HCT116 (cell line): ENCODE data around the gene IGSF9. TPM values are rescaled to one million over a fixed set of nuclear protein-coding genes. Genes with fewer than 3 reads are reported as not detected.

ENCODE experiments used
- ATAC-seq: fragments of 200-7000 bp; cut with Tn5 transposase; 2 replicates; pipeline ENCODE4 v1.9.1; 2020; ENCODE audit warnings: mild to moderate bottlenecking, moderate library complexity
- BruUV-seq: library from RNA; stranded (reverse); fragments of 400-500 nt; replicated peaks from 2 replicates; lab custom pipeline; 2021; lab: Mats Ljungman, UMichigan
- CTCF ChIA-PET: fragments of 300-600 bp; sonication (Branson Sonifier 250); formaldehyde crosslinking; loops from one replicate; lab custom pipeline; 2021; ENCODE audit warnings: antibody characterized with exemption; lab: Charles Lee
- POLR2A ChIA-PET: fragments of 300-600, 350-600 bp; sonication (Branson Sonifier 250); formaldehyde crosslinking; loops from one replicate; lab custom pipeline; 2021; ENCODE audit warnings: antibody characterized with exemption; lab: Charles Lee
- RAD21 ChIA-PET, 2 experiments: fragments of 300-600 bp; sonication (Branson Sonifier 250); formaldehyde crosslinking; loops; one replicate each; lab custom pipeline; 2023; ENCODE audit warnings: low total read pairs in 2 of 2; ENCODE audit not compliant: uncharacterized antibody in 2 of 2, unreplicated experiment in 2 of 2, low non-redundant PET in 1 of 2; lab: Charles Lee
- DNase-seq: peaks from one replicate; pipeline ENCODE4 v3.0.0-alpha.2; 2010; ENCODE audit warnings: low read depth, low spot score
- H2AFZ ChIP-seq: fragments of 200-600 bp; shearing (Covaris generic), sonication (generic); 2 replicates; pipeline ENCODE4 v1.6.1; 2017; ENCODE audit warnings: low read depth, mixed run types, mixed read lengths, antibody characterized with exemption, low read length; ENCODE audit not compliant: poor library complexity, severe bottlenecking
- H3K27ac ChIP-seq: 2 replicates; pipeline ENCODE4 v1.5.1; 2012; ENCODE audit warnings: low read depth, low read length
- H3K27me3 ChIP-seq: fragments of 200-600 bp; sonication (generic); 2 replicates; pipeline ENCODE4 v1.6.1; 2016; ENCODE audit warnings: mixed run types, low read length, mixed read lengths; ENCODE audit not compliant: insufficient read depth
- H3K36me3 ChIP-seq, 2 experiments: fragments of 200-500 bp in 1 of 2; fragments of 200-600 bp in 1 of 2; sonication (Bioruptor generic) in 1 of 2; sonication (generic) in 1 of 2; 2 replicates each; pipeline versions ENCODE4 v1.5.1 to v1.6.1; 2014 to 2016; ENCODE audit warnings: low read length in 2 of 2, inconsistent platforms in 1 of 2, mixed read lengths in 1 of 2, mixed run types in 1 of 2; ENCODE audit not compliant: insufficient read depth in 2 of 2, control insufficient read depth in 1 of 2
- H3K4me1 ChIP-seq, 2 experiments: fragments of 200-600 bp in 1 of 2; sonication (generic) in 1 of 2; 2 replicates each; pipeline versions ENCODE4 v1.5.1 to v1.6.1; 2012 to 2017; ENCODE audit warnings: low read length in 2 of 2, inconsistent platforms in 1 of 2, mild to moderate bottlenecking in 1 of 2, mixed read lengths in 1 of 2, mixed run types in 1 of 2, moderate library complexity in 1 of 2; ENCODE audit not compliant: insufficient read depth in 2 of 2, control insufficient read depth in 1 of 2
- H3K4me2 ChIP-seq: fragments of 200-600 bp; sonication (generic); 2 replicates; pipeline ENCODE4 v1.6.1; 2017; ENCODE audit warnings: mixed run types, low read length, mixed read lengths
- H3K4me3 ChIP-seq, 2 experiments: fragments of 200-600 bp in 1 of 2; sonication (generic) in 1 of 2; replicated peaks in 1 of 2; 2 replicates each; pipeline ENCODE4 v1.5.1; 2011 to 2016; ENCODE audit warnings: low read length in 2 of 2, control low read depth in 1 of 2, low read depth in 1 of 2, mild to moderate bottlenecking in 1 of 2, mixed read lengths in 1 of 2, mixed run types in 1 of 2
- H3K79me2 ChIP-seq: fragments of 200-600 bp; sonication (generic); 2 replicates; pipeline ENCODE4 v1.6.1; 2017; ENCODE audit warnings: mild to moderate bottlenecking, mixed run types, low read length, moderate library complexity, mixed read lengths; ENCODE audit not compliant: insufficient read depth
- H3K9ac ChIP-seq: fragments of 200-600 bp; sonication (generic); 2 replicates; pipeline ENCODE4 v1.6.1; 2016; ENCODE audit warnings: low read length, mixed read lengths
- H3K9me2 ChIP-seq: fragments of 200-600 bp; sonication (generic), shearing (Covaris generic); 2 replicates; pipeline ENCODE4 v1.6.1; 2017; ENCODE audit warnings: mixed run types, mild to moderate bottlenecking, moderate library complexity; ENCODE audit not compliant: insufficient read depth
- H3K9me3 ChIP-seq, 2 experiments: fragments of 200-500 bp in 1 of 2; fragments of 200-600 bp in 1 of 2; sonication (Bioruptor generic) in 1 of 2; sonication (generic) in 1 of 2; 2 replicates each; pipeline ENCODE4 v1.6.1; 2014 to 2017; ENCODE audit warnings: low read length in 2 of 2, mixed read lengths in 2 of 2, inconsistent platforms in 1 of 2, low read depth in 1 of 2, mild to moderate bottlenecking in 1 of 2, mixed run types in 1 of 2, moderate library complexity in 1 of 2; ENCODE audit not compliant: control insufficient read depth in 1 of 2, insufficient read depth in 1 of 2
- H4K20me1 ChIP-seq: fragments of 200-600 bp; sonication (generic), shearing (Covaris generic); 2 replicates; pipeline ENCODE4 v1.6.1; 2017; ENCODE audit warnings: mixed run types, mild to moderate bottlenecking, moderate library complexity; ENCODE audit not compliant: insufficient read depth
- EZH2phosphoT487 ChIP-seq: fragments of 200-600 bp; IDR thresholded peaks from 2 replicates; pipeline ENCODE4 v1.6.1; 2018; ENCODE audit warnings: antibody characterized with exemption, borderline replicate concordance
- JUND ChIP-seq: IDR thresholded peaks from 2 replicates; pipeline ENCODE4 v1.6.1; 2012
- POLR2AphosphoS5 ChIP-seq: IDR thresholded peaks from 2 replicates; pipeline ENCODE4 v1.6.1; 2011; ENCODE audit warnings: mild to moderate bottlenecking, low read depth, low read length, moderate library complexity
- REST ChIP-seq: IDR thresholded peaks from 2 replicates; pipeline ENCODE4 v1.6.1; 2012; ENCODE audit warnings: low read depth
- SIN3A ChIP-seq: IDR thresholded peaks from 2 replicates; pipeline ENCODE4 v1.6.1; 2012; ENCODE audit warnings: low read depth
- TCF7L2 ChIP-seq: IDR thresholded peaks from 2 replicates; pipeline ENCODE4 v1.7.0; 2011; ENCODE audit warnings: borderline replicate concordance, inconsistent platforms; ENCODE audit not compliant: insufficient read depth, insufficient read length; ENCODE audit errors: extremely low read depth
- intact Hi-C: fragments of 100-400 bp; cut with micrococcal nuclease; formaldehyde crosslinking; loops from 2 replicates; pipeline ENCODE4 v1.10.0; 2022
- total RNA-seq: library from RNA; stranded (reverse); gene quantifications from one replicate; pipeline ENCODE4 v1.2.1, GENCODE V29; 2021; ENCODE audit not compliant: unreplicated experiment

Gene IGSF9
- total RNA-seq, 1 experiment from 2014 or later = 10.3 TPM

- Histone ChIP-seq H3K9me3 (no peaks in the 10 kb centered on the region), H3K79me2 (no peaks in the 10 kb centered on the region)
- BruUV-seq = no TSS peak
- TF ChIP-seq JUND (no peak), POLR2AphosphoS5 (no peak), EZH2phosphoT487 (no peak), REST (no peak), TCF7L2 (no peak), SIN3A (no peak)
- TF ChIP-seq, all 23 proteins: peak for 0
- H3K36me3 ChIP-seq = peaks cover 1 to 7% of the 10 kb centered on the region in 2 experiments; a peak in 1 of 4 replicates
- DNase-seq (no peak), ATAC-seq (no peak)
- intact Hi-C loops = no loop called here
- peak overlapping the region; percentile 40 for H3K4me2 ChIP-seq
- H3K9ac ChIP-seq = no peak overlapping the region
- CTCF ChIA-PET = interaction anchor here (0.6 to 3.3 kb wide), 2 partner anchors 93 to 1889 kb away, joined by 3 to 13 read pairs; no protein-coding TSS in a partner anchor
- no peaks in the 10 kb centered on the region for H4K20me1 ChIP-seq
- POLR2A ChIA-PET = interaction anchor here (1.2 kb wide), 1 partner anchor 14 kb away, joined by 3 read pairs; no protein-coding TSS in a partner anchor
- H3K9me2 ChIP-seq = no peaks in the 10 kb centered on the region
- peaks cover 30 to 59% of the 10 kb centered on the region in 2 experiments for H3K4me1 ChIP-seq
- H2AFZ ChIP-seq = no peak overlapping the region
- H3K4me3 ChIP-seq = no peak overlapping the region
- no peaks in the 10 kb centered on the region for H3K27me3 ChIP-seq
- H3K27ac ChIP-seq = no peak overlapping the region
- RAD21 ChIA-PET = no interaction called here
Observed at GRCh38 chr1:159914252-159915018, 31.0 kb downstream of the IGSF9 start.
